PFSK-1 (cell line): Measurements from ENCODE around the gene TAX1BP1.

ENCODE experiments used
- FOXP2 ChIP-seq: optimal IDR thresholded peaks from 2 replicates; pipeline ENCODE3; 2011; ENCODE audit warnings: borderline replicate concordance, control low read depth, inconsistent platforms; ENCODE audit not compliant: insufficient read depth; ENCODE audit errors: extremely low read length, extremely low read depth
- POLR2AphosphoS5 ChIP-seq: IDR thresholded peaks from 2 replicates; pipeline ENCODE4 v1.6.1; 2012; ENCODE audit warnings: low read depth, mild to moderate bottlenecking, control low read depth, low read length, moderate library complexity
- SIN3A ChIP-seq: IDR thresholded peaks from 2 replicates; pipeline ENCODE4 v1.6.1; 2012; ENCODE audit warnings: mild to moderate bottlenecking, low read length, moderate library complexity, borderline replicate concordance; ENCODE audit not compliant: insufficient read depth
- TAF1 ChIP-seq: IDR thresholded peaks from 2 replicates; pipeline ENCODE4 v1.6.1; 2012; ENCODE audit warnings: low read length, control low read depth, borderline replicate concordance; ENCODE audit not compliant: insufficient read depth
- TF ChIP-seq, protein P1 (sequence below), 2 experiments: IDR thresholded peaks; 2 replicates each; pipeline versions ENCODE4 v1.6.1 to v1.8.0; 2011 to 2012; ENCODE audit warnings: low read depth in 2 of 2, low read length in 2 of 2, control low read depth in 1 of 2, inconsistent platforms in 1 of 2, mild to moderate bottlenecking in 1 of 2, moderate library complexity in 1 of 2; ENCODE audit not compliant: insufficient read depth in 1 of 2

DNA sequence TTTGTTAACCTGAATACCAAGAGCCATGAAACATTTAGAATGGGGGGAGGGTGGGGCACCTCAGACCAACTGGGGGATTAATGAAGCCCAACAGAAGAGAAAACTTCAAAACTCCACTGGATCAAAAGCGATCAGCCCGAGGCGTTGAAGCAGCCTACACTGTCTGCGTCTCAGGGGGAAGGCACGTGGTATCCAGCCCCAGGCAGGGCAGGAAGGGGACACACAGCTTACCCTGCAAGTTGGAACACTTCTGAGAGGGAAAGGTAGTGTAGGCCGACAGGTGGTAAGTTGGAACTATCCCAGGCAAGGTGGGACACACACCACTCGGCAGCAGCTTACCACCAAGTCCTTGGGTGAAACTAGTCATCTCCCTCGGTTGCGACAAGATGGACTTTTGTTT lies 102.9 kb downstream of the TAX1BP1 start:
- TF ChIP-seq POLR2AphosphoS5 (no peak), TAF1 (no peak), FOXP2 (no peak), SIN3A (no peak)
- TF ChIP-seq, protein P1, sequence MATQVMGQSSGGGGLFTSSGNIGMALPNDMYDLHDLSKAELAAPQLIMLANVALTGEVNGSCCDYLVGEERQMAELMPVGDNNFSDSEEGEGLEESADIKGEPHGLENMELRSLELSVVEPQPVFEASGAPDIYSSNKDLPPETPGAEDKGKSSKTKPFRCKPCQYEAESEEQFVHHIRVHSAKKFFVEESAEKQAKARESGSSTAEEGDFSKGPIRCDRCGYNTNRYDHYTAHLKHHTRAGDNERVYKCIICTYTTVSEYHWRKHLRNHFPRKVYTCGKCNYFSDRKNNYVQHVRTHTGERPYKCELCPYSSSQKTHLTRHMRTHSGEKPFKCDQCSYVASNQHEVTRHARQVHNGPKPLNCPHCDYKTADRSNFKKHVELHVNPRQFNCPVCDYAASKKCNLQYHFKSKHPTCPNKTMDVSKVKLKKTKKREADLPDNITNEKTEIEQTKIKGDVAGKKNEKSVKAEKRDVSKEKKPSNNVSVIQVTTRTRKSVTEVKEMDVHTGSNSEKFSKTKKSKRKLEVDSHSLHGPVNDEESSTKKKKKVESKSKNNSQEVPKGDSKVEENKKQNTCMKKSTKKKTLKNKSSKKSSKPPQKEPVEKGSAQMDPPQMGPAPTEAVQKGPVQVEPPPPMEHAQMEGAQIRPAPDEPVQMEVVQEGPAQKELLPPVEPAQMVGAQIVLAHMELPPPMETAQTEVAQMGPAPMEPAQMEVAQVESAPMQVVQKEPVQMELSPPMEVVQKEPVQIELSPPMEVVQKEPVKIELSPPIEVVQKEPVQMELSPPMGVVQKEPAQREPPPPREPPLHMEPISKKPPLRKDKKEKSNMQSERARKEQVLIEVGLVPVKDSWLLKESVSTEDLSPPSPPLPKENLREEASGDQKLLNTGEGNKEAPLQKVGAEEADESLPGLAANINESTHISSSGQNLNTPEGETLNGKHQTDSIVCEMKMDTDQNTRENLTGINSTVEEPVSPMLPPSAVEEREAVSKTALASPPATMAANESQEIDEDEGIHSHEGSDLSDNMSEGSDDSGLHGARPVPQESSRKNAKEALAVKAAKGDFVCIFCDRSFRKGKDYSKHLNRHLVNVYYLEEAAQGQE (IDR thresholded peaks at IDR 0.05; ENCODE audit: insufficient read depth in 1 of 2, low read depth in 2 of 2, low read length in 2 of 2), result no peak
